Natural killer cell treated with Interleukin-12 subunit alpha and Interleukin-12 subunit beta and Interleukin-15 and Interleukin-18, amount 100 ng/mL, for 72 hours (primary cell): Measurements from ENCODE around the gene COL9A3. TPM values are rescaled to one million over a fixed set of nuclear protein-coding genes. Genes with fewer than 3 reads are reported as not detected.
A peak's percentile ranks its signal among the peaks of the same experiment; 100 is the strongest.

ENCODE experiments used
- ATAC-seq, 2 donors: fragments of 150-1000 bp; cut with Tn5 transposase in 1 of 2; sonication (Bioruptor Pico), chemical (Tn5 transposase) in 1 of 2; 2 replicates each; pipeline ENCODE4 v1.10.0; 2021
- DNase-seq: peaks from one replicate; pipeline ENCODE4 v3.0.0; 2022; ENCODE audit warnings: low spot score
- H3K27ac Mint-ChIP-seq, 2 donors: 1 replicate in 1 of 2; 2 replicates in 1 of 2; pipeline ENCODE4 v1.8.0; 2022; ENCODE audit warnings: mixed read lengths in 2 of 2, mild to moderate bottlenecking in 1 of 2, moderate library complexity in 1 of 2
- H3K27me3 Mint-ChIP-seq, 2 donors: 1 replicate in 1 of 2; 2 replicates in 1 of 2; pipeline ENCODE4 v1.8.0; 2022; ENCODE audit warnings: mixed read lengths in 2 of 2
- H3K36me3 Mint-ChIP-seq: one replicate; pipeline ENCODE4 v1.8.0; 2022; ENCODE audit warnings: mixed read lengths
- H3K4me1 Mint-ChIP-seq, 2 donors: 1 replicate in 1 of 2; 2 replicates in 1 of 2; pipeline ENCODE4 v1.8.0; 2022; ENCODE audit warnings: low read depth in 2 of 2, mixed read lengths in 2 of 2, mild to moderate bottlenecking in 1 of 2
- H3K4me3 Mint-ChIP-seq: one replicate; pipeline ENCODE4 v1.8.0; 2022; ENCODE audit warnings: mixed read lengths
- H3K9me3 Mint-ChIP-seq: 2 replicates; pipeline ENCODE4 v1.8.0; 2022; ENCODE audit warnings: mixed read lengths
- total RNA-seq, 2 donors: library from RNA; stranded (reverse); gene quantifications; one replicate each; pipeline ENCODE4 v1.2.3, GENCODE V29; 2022

Gene COL9A3
- total RNA-seq, 2 donors from 2014 or later = not detected

- no peak overlapping the region for H3K4me3 Mint-ChIP-seq
- H3K27me3 Mint-ChIP-seq = peaks cover 0 to 2% of the 10 kb centered on the region in 2 donors
- no peaks in the 10 kb centered on the region for H3K36me3 Mint-ChIP-seq
- H3K27ac Mint-ChIP-seq = peak overlapping the region in 1 of 2 donors; percentile 29
- DNase-seq (no peak), ATAC-seq (no peak)
- H3K9me3 Mint-ChIP-seq = no peaks in the 10 kb centered on the region
- peaks cover 9% of the 10 kb centered on the region in 2 donors for H3K4me1 Mint-ChIP-seq
These were observed 42.1 kb upstream of the COL9A3 start for GRCh38 chr20:62774762-62775161.

GRCh38 chr20:62775206-62775605, 41.6 kb upstream of the COL9A3 start:
- no peaks in the 10 kb centered on the region for H3K36me3 Mint-ChIP-seq
- H3K9me3 Mint-ChIP-seq = no peaks in the 10 kb centered on the region
- peaks cover 0 to 2% of the 10 kb centered on the region in 2 donors for H3K27me3 Mint-ChIP-seq
- no peak overlapping the region for H3K4me3 Mint-ChIP-seq
- DNase-seq = no peak
- peaks cover 9% of the 10 kb centered on the region in 2 donors for H3K4me1 Mint-ChIP-seq
- H3K27ac Mint-ChIP-seq = peak overlapping the region; percentile 29 to 92
- no peak for ATAC-seq

GRCh38 chr20:62776035-62776691, 40.7 kb upstream of the COL9A3 start:
- DNase-seq (no peak), ATAC-seq (no peak)
- Mint-ChIP-seq H3K9me3 (no peaks in the 10 kb centered on the region), H3K4me3 (peak overlapping the region; percentile 30), H3K27ac (peak overlapping the region; percentile 92), H3K27me3 (peaks cover 0 to 2% of the 10 kb centered on the region in 2 donors), H3K36me3 (no peaks in the 10 kb centered on the region), H3K4me1 (peaks cover 9% of the 10 kb centered on the region in 2 donors)

GRCh38 chr20:62776692-62777527, 39.9 kb upstream of the COL9A3 start:
- Mint-ChIP-seq H3K36me3 (no peaks in the 10 kb centered on the region), H3K9me3 (no peaks in the 10 kb centered on the region), H3K27me3 (peaks cover 0 to 2% of the 10 kb centered on the region in 2 donors), H3K4me3 (peak overlapping the region; percentile 76), H3K4me1 (peaks cover 9% of the 10 kb centered on the region in 2 donors), H3K27ac (peak overlapping the region; percentile 92)
- DNase-seq = no peak
- peak; percentile 74 to 82 for ATAC-seq

GRCh38 chr20:62777528-62777830, 39.4 kb upstream of the COL9A3 start:
- peaks cover 0 to 2% of the 10 kb centered on the region in 2 donors for H3K27me3 Mint-ChIP-seq
- H3K27ac Mint-ChIP-seq = peak overlapping the region; percentile 92
- ATAC-seq (no peak), DNase-seq (no peak)
- H3K4me1 Mint-ChIP-seq = peaks cover 9% of the 10 kb centered on the region in 2 donors
- H3K4me3 Mint-ChIP-seq = peak overlapping the region; percentile 76
- no peaks in the 10 kb centered on the region for H3K9me3 Mint-ChIP-seq
- H3K36me3 Mint-ChIP-seq = no peaks in the 10 kb centered on the region

- ATAC-seq = no peak
- Mint-ChIP-seq H3K9me3 (no peaks in the 10 kb centered on the region), H3K36me3 (no peaks in the 10 kb centered on the region), H3K4me3 (peak overlapping the region; percentile 14), H3K27ac (peak overlapping the region in 1 of 2 donors; percentile 39), H3K27me3 (peaks cover 0 to 2% of the 10 kb centered on the region in 2 donors), H3K4me1 (peaks cover 9% of the 10 kb centered on the region in 2 donors)
- no peak for DNase-seq
These were observed 38.8 kb upstream of the COL9A3 start for GRCh38 chr20:62778058-62778457.

GRCh38 chr20:62778601-62779416, 38.0 kb upstream of the COL9A3 start:
- H3K4me3 Mint-ChIP-seq = peak overlapping the region; percentile 14
- no peaks in the 10 kb centered on the region for H3K9me3 Mint-ChIP-seq
- H3K27me3 Mint-ChIP-seq = peaks cover 0 to 2% of the 10 kb centered on the region in 2 donors
- ATAC-seq (no peak), DNase-seq (no peak)
- peak overlapping the region in 1 of 2 donors; percentile 39 for H3K27ac Mint-ChIP-seq
- H3K4me1 Mint-ChIP-seq = peaks cover 9% of the 10 kb centered on the region in 2 donors
- no peaks in the 10 kb centered on the region for H3K36me3 Mint-ChIP-seq

- ATAC-seq = no peak
- Mint-ChIP-seq H3K4me1 (peaks cover 9% of the 10 kb centered on the region in 2 donors), H3K9me3 (no peaks in the 10 kb centered on the region), H3K36me3 (no peaks in the 10 kb centered on the region), H3K4me3 (no peak overlapping the region), H3K27me3 (peaks cover 0 to 2% of the 10 kb centered on the region in 2 donors), H3K27ac (no peak overlapping the region)
- DNase-seq = no peak
These were observed 37.5 kb upstream of the COL9A3 start for GRCh38 chr20:62779417-62779685.

GRCh38 chr20:62780204-62780603, 36.6 kb upstream of the COL9A3 start:
- DNase-seq = no peak

GRCh38 chr20:62780696-62781095, 36.2 kb upstream of the COL9A3 start:
- Mint-ChIP-seq H3K27me3 (peaks cover 0 to 2% of the 10 kb centered on the region in 2 donors), H3K4me1 (peaks cover 9% of the 10 kb centered on the region in 2 donors), H3K9me3 (no peaks in the 10 kb centered on the region), H3K36me3 (no peaks in the 10 kb centered on the region), H3K4me3 (no peak overlapping the region), H3K27ac (no peak overlapping the region)
- DNase-seq (no peak), ATAC-seq (no peak)

More at GRCh38 chr20:62780204-62780603, 36.6 kb upstream of the COL9A3 start:
- peaks cover 9% of the 10 kb centered on the region in 2 donors for H3K4me1 Mint-ChIP-seq
- no peak overlapping the region for H3K27ac Mint-ChIP-seq
- H3K27me3 Mint-ChIP-seq = peaks cover 0 to 2% of the 10 kb centered on the region in 2 donors
- ATAC-seq = no peak
- no peaks in the 10 kb centered on the region for H3K9me3 Mint-ChIP-seq
- H3K36me3 Mint-ChIP-seq = no peaks in the 10 kb centered on the region
- no peak overlapping the region for H3K4me3 Mint-ChIP-seq

GRCh38 chr20:62782149-62782892, 34.5 kb upstream of the COL9A3 start:
- H3K4me3 Mint-ChIP-seq = no peak overlapping the region
- H3K36me3 Mint-ChIP-seq = no peaks in the 10 kb centered on the region
- ATAC-seq (no peak), DNase-seq (no peak)
- H3K9me3 Mint-ChIP-seq = no peaks in the 10 kb centered on the region
- H3K27me3 Mint-ChIP-seq = no peaks in the 10 kb centered on the region
- peaks cover 0 to 2% of the 10 kb centered on the region in 2 donors for H3K4me1 Mint-ChIP-seq
- H3K27ac Mint-ChIP-seq = no peak overlapping the region

GRCh38 chr20:62782893-62783278, 34.0 kb upstream of the COL9A3 start:
- no peaks in the 10 kb centered on the region for H3K27me3 Mint-ChIP-seq
- H3K4me1 Mint-ChIP-seq = no peaks in the 10 kb centered on the region
- no peaks in the 10 kb centered on the region for H3K36me3 Mint-ChIP-seq
- DNase-seq (no peak), ATAC-seq (no peak)
- no peaks in the 10 kb centered on the region for H3K9me3 Mint-ChIP-seq
- no peak overlapping the region for H3K4me3 Mint-ChIP-seq
- no peak overlapping the region for H3K27ac Mint-ChIP-seq

- Mint-ChIP-seq H3K27me3 (no peaks in the 10 kb centered on the region), H3K9me3 (no peaks in the 10 kb centered on the region), H3K27ac (no peak overlapping the region), H3K36me3 (no peaks in the 10 kb centered on the region), H3K4me3 (no peak overlapping the region), H3K4me1 (no peaks in the 10 kb centered on the region)
- ATAC-seq (no peak), DNase-seq (no peak)
These were observed 32.4 kb upstream of the COL9A3 start for GRCh38 chr20:62784497-62784896.
